H1 (cell line): ENCODE data around the gene IFT122. TPM values are rescaled to one million over a fixed set of nuclear protein-coding genes. Genes with fewer than 3 reads are reported as not detected.
"Not testable (repeated sequence)": the region's sequence is repeated elsewhere in the genome, so short reads cannot be mapped to it uniquely, and the experiment has no call there.

Experiments used
- CTCF ChIA-PET: fragments of 300-600 bp; sonication (Branson Sonifier 250); formaldehyde crosslinking; loops from one replicate; lab custom pipeline; 2021; ENCODE audit not compliant: partially characterized antibody; lab: Charles Lee
- POLR2A ChIA-PET: fragments of 300-600 bp; sonication (Branson Sonifier 250); formaldehyde crosslinking; loops from one replicate; lab custom pipeline; 2021; ENCODE audit warnings: inconsistent platforms; ENCODE audit not compliant: partially characterized antibody; lab: Charles Lee
- DNase-seq, 2 experiments: peaks; one replicate each; pipeline versions ENCODE4 v3.0.0 to v3.0.0-alpha.2; 2010 to 2022; ENCODE audit warnings: low spot score in 2 of 2, low read depth in 1 of 2, mixed read lengths in 1 of 2
- FAIRE-seq: peaks from 2 replicates; lab custom pipeline; 2011; peaks lifted over from hg19 to GRCh38; lab: Jason Lieb, UNC
- H2AFZ ChIP-seq: 2 replicates; pipeline ENCODE4 v1.8.1; 2012; ENCODE audit warnings: low read length, inconsistent platforms
- H2AK5ac ChIP-seq: 2 replicates; pipeline ENCODE4 v1.6.1; 2013; ENCODE audit warnings: low read depth, low read length
- H2BK120ac ChIP-seq: replicated peaks from 2 replicates; pipeline ENCODE3; 2013; ENCODE audit warnings: low read depth, low read length, inconsistent platforms
- H2BK12ac ChIP-seq: 2 replicates; pipeline ENCODE4 v1.6.1; 2013; ENCODE audit warnings: low read depth, low read length
- H2BK15ac ChIP-seq: 2 replicates; pipeline ENCODE4 v1.6.1; 2013; ENCODE audit warnings: low read length
- H2BK20ac ChIP-seq: 2 replicates; pipeline ENCODE4 v1.6.1; 2013; ENCODE audit warnings: low read length
- H2BK5ac ChIP-seq: 2 replicates; pipeline ENCODE4 v1.6.1; 2013; ENCODE audit warnings: low read depth, low read length
- H3K14ac ChIP-seq: 2 replicates; pipeline ENCODE4 v1.6.1; 2013; ENCODE audit warnings: inconsistent platforms; ENCODE audit not compliant: insufficient read length
- H3K18ac ChIP-seq: 2 replicates; pipeline ENCODE4 v1.6.1; 2013; ENCODE audit warnings: low read length; ENCODE audit errors: extremely low read depth
- H3K23ac ChIP-seq: 2 replicates; pipeline ENCODE4 v1.6.1; 2013; ENCODE audit warnings: inconsistent platforms; ENCODE audit not compliant: insufficient read length
- H3K23me2 ChIP-seq: 2 replicates; pipeline ENCODE4 v1.6.1; 2013; ENCODE audit warnings: low read depth, low read length
- H3K27ac ChIP-seq: 2 replicates; pipeline ENCODE4 v1.6.1; 2011; ENCODE audit warnings: low read depth, low read length, inconsistent platforms
- H3K27me3 ChIP-seq, 4 experiments: replicated peaks in 1 of 4; 1 replicate in 1 of 4; 2 replicates in 3 of 4; pipeline versions ENCODE4 v1.6.1 to v1.8.1; 2011 to 2013; ENCODE audit warnings: low read length in 3 of 4, mild to moderate bottlenecking in 3 of 4, inconsistent platforms in 2 of 4, mixed read lengths in 2 of 4, moderate library complexity in 1 of 4; ENCODE audit not compliant: control insufficient read depth in 3 of 4, insufficient read depth in 3 of 4; ENCODE audit errors: extremely low read depth in 1 of 4
- H3K36me3 ChIP-seq, 4 experiments: 2 replicates each; pipeline versions ENCODE4 v1.6.1 to v1.8.1; 2011 to 2013; ENCODE audit warnings: mild to moderate bottlenecking in 4 of 4, low read length in 3 of 4, moderate library complexity in 2 of 4, control low read depth in 1 of 4, inconsistent platforms in 1 of 4; ENCODE audit not compliant: insufficient read depth in 4 of 4, control insufficient read depth in 2 of 4
- H3K4ac ChIP-seq: replicated peaks from 2 replicates; pipeline ENCODE3; 2013; ENCODE audit warnings: low read length, low read depth, mixed read lengths, inconsistent platforms; ENCODE audit not compliant: insufficient read length
- H3K4me1 ChIP-seq, 4 experiments: replicated peaks in 1 of 4; 1 replicate in 1 of 4; 2 replicates in 3 of 4; pipeline versions ENCODE4 v1.6.1 to v1.8.1; 2011 to 2013; ENCODE audit warnings: low read length in 3 of 4, inconsistent platforms in 2 of 4, mixed read lengths in 1 of 4; ENCODE audit not compliant: insufficient read depth in 4 of 4, control insufficient read depth in 3 of 4
- H3K4me2 ChIP-seq, 2 experiments: 2 replicates each; pipeline versions ENCODE4 v1.6.1 to v1.8.1; 2011 to 2013; ENCODE audit warnings: low read depth in 2 of 2, low read length in 2 of 2, control low read depth in 1 of 2, inconsistent platforms in 1 of 2, mild to moderate bottlenecking in 1 of 2; ENCODE audit not compliant: insufficient read depth in 1 of 2
- H3K4me3 ChIP-seq, 4 experiments: fragments of 200-600, 300-600 bp in 1 of 4; sonication (generic), shearing (Covaris generic), sonication (Bioruptor Twin) in 1 of 4; 2 replicates each; pipeline versions ENCODE4 v1.5.1 to v1.8.1; 2011 to 2016; ENCODE audit warnings: low read length in 4 of 4, low read depth in 3 of 4, control low read depth in 2 of 4, inconsistent platforms in 2 of 4, mild to moderate bottlenecking in 2 of 4, mixed read lengths in 1 of 4, moderate library complexity in 1 of 4; ENCODE audit not compliant: insufficient read depth in 2 of 4; ENCODE audit errors: extremely low read depth in 1 of 4
- H3K56ac ChIP-seq: replicated peaks from 2 replicates; pipeline ENCODE3; 2013; ENCODE audit warnings: low read depth, mild to moderate bottlenecking, mixed read lengths, low read length, inconsistent platforms; ENCODE audit not compliant: insufficient read length
- H3K79me1 ChIP-seq: 2 replicates; pipeline ENCODE4 v1.6.1; 2013; ENCODE audit warnings: low read depth, low read length, control low read depth
- H3K79me2 ChIP-seq, 2 experiments: 2 replicates each; pipeline versions ENCODE4 v1.6.1 to v1.8.1; 2012 to 2013; ENCODE audit warnings: low read length in 2 of 2, mild to moderate bottlenecking in 2 of 2, inconsistent platforms in 1 of 2; ENCODE audit not compliant: insufficient read depth in 2 of 2, control insufficient read depth in 1 of 2
- H3K9ac ChIP-seq, 4 experiments: replicated peaks in 1 of 4; 1 replicate in 1 of 4; 2 replicates in 3 of 4; pipeline versions ENCODE4 v1.6.1 to v1.8.1; 2011 to 2013; ENCODE audit warnings: low read depth in 3 of 4, low read length in 3 of 4, control low read depth in 2 of 4, mild to moderate bottlenecking in 2 of 4, moderate library complexity in 2 of 4, inconsistent platforms in 1 of 4; ENCODE audit errors: extremely low read depth in 1 of 4
- H3K9me3 ChIP-seq, 2 experiments: 2 replicates each; pipeline versions ENCODE4 v1.6.1 to v1.8.1; 2012 to 2013; ENCODE audit warnings: mild to moderate bottlenecking in 2 of 2, moderate library complexity in 2 of 2, control low read depth in 1 of 2, inconsistent platforms in 1 of 2, low read depth in 1 of 2, low read length in 1 of 2, mixed read lengths in 1 of 2; ENCODE audit not compliant: insufficient read depth in 2 of 2
- H4K20me1 ChIP-seq, 2 experiments: replicated peaks in 1 of 2; 2 replicates each; pipeline versions ENCODE3 to v1.8.1; 2011 to 2013; ENCODE audit warnings: inconsistent platforms in 2 of 2, low read length in 2 of 2, mild to moderate bottlenecking in 1 of 2; ENCODE audit not compliant: insufficient read depth in 2 of 2, control insufficient read depth in 1 of 2
- H4K5ac ChIP-seq: 2 replicates; pipeline ENCODE4 v1.6.1; 2013; ENCODE audit warnings: low read length, low read depth, mixed read lengths, inconsistent platforms; ENCODE audit not compliant: insufficient read length
- H4K8ac ChIP-seq: 2 replicates; pipeline ENCODE4 v1.8.0; 2013; ENCODE audit warnings: mild to moderate bottlenecking, moderate library complexity, low read length, inconsistent platforms; ENCODE audit not compliant: insufficient read depth; ENCODE audit errors: extremely low read depth
- H4K91ac ChIP-seq: replicated peaks from 2 replicates; pipeline ENCODE3; 2013; ENCODE audit warnings: low read length, mixed read lengths, inconsistent platforms; ENCODE audit not compliant: insufficient read length
- WGBS, 2 experiments: shearing (Covaris generic) in 1 of 2; methylation state at CpG; one replicate each; pipeline versions ENCODE4 v1.1.6 to v1.1.7; 2013 to 2015; ENCODE audit warnings: low lambda C conversion rate in 2 of 2, mixed read lengths in 2 of 2, inconsistent platforms in 1 of 2, low coverage in 1 of 2, missing lambda C conversion rate in 1 of 2; ENCODE audit not compliant: insufficient replicate concordance in 2 of 2, insufficient coverage in 1 of 2, insufficient read length in 1 of 2; ENCODE audit errors: extremely low coverage in 1 of 2, missing lambda C conversion rate in 1 of 2; 5-methylcytosine and 5-hydroxymethylcytosine counted together
- polyA plus RNA-seq, 7 experiments: library from polyadenylated mRNA; depleted of rRNA in 3 of 7; stranded (reverse) in 5 of 7; unstranded in 2 of 7; fragments of >200 nt in 5 of 7; fragments of 200-250 nt in 2 of 7; gene quantifications; 1 replicate in 5 of 7; 2 replicates in 1 of 7; 4 replicates in 1 of 7; pipeline versions ENCODE4 v1.2.1 to v1.2.3, GENCODE V29; 2011 to 2013; ENCODE audit warnings: missing spikeins in 2 of 7, mixed read lengths in 2 of 7
- total RNA-seq: library from RNA; stranded (reverse); fragmentation: NEBNext Ultra II Directional; extraction: Animal tissue kit (Norgen Biotek cat#: 25700); gene quantifications from 2 replicates; pipeline ENCODE4 v1.2.1, GENCODE V29; 2021

The IFT122 gene
- total and polyA plus RNA-seq, 2 of the 8 experiments (the other 6 are each of a cell fraction or from before 2014, with no cell fraction given) = 23.7 to 25.1 TPM

GRCh38 chr3:129489258-129489657, 49.2 kb downstream of the IFT122 start:
- H4K91ac ChIP-seq, POLR2A ChIA-PET, H3K79me1 ChIP-seq, H4K20me1 ChIP-seq, H2AFZ ChIP-seq, H2AK5ac ChIP-seq, H3K14ac ChIP-seq, H2BK12ac ChIP-seq, H3K56ac ChIP-seq, H3K9ac ChIP-seq, H2BK15ac ChIP-seq, H3K79me2 ChIP-seq, DNase-seq, H3K23ac ChIP-seq, H3K4me3 ChIP-seq, H2BK5ac ChIP-seq, H3K27me3 ChIP-seq, H4K5ac ChIP-seq, H3K18ac ChIP-seq, H3K9me3 ChIP-seq, H4K8ac ChIP-seq, H2BK20ac ChIP-seq, FAIRE-seq, H3K23me2 ChIP-seq, H3K27ac ChIP-seq, H3K4me2 ChIP-seq, H2BK120ac ChIP-seq, H3K36me3 ChIP-seq, H3K4ac ChIP-seq: not testable (repeated sequence)
- CTCF ChIA-PET = interaction anchor here (0.6 to 11.2 kb wide), 15 partner anchors 17 to 336 kb away, joined by 3 to 93 read pairs (median 8); no protein-coding TSS in a partner anchor
- WGBS, 2 experiments = 92% methylated on average over 10 of the region's 10 CpGs; no CpG with 5 or more reads in 1 of the 2 experiments
- H3K4me1 ChIP-seq = peaks cover 5 to 17% (median 7%) of the 10 kb centered on the region in 4 experiments; a peak in 6 of 7 replicates
